ENCODE data around the gene DFFB. TPM values are rescaled to one million over a fixed set of nuclear protein-coding genes. Genes with fewer than 3 reads are reported as not detected.

The DFFB gene
- total and polyA plus RNA-seq, 9 of the 15 experiments (the other 6 are each of a cell fraction or from before 2014, with no cell fraction given): 2.3 to 15.8 (median 11.5) TPM

- TF ChIP-seq NCOA1 (IDR thresholded peaks at IDR 0.05; ENCODE audit: low read depth): no peak
- no peak for TF ChIP-seq RBM14 (IDR thresholded peaks at IDR 0.05; ENCODE audit: borderline replicate concordance, insufficient read depth, low read depth, low read length)
- TF ChIP-seq, protein P1, sequence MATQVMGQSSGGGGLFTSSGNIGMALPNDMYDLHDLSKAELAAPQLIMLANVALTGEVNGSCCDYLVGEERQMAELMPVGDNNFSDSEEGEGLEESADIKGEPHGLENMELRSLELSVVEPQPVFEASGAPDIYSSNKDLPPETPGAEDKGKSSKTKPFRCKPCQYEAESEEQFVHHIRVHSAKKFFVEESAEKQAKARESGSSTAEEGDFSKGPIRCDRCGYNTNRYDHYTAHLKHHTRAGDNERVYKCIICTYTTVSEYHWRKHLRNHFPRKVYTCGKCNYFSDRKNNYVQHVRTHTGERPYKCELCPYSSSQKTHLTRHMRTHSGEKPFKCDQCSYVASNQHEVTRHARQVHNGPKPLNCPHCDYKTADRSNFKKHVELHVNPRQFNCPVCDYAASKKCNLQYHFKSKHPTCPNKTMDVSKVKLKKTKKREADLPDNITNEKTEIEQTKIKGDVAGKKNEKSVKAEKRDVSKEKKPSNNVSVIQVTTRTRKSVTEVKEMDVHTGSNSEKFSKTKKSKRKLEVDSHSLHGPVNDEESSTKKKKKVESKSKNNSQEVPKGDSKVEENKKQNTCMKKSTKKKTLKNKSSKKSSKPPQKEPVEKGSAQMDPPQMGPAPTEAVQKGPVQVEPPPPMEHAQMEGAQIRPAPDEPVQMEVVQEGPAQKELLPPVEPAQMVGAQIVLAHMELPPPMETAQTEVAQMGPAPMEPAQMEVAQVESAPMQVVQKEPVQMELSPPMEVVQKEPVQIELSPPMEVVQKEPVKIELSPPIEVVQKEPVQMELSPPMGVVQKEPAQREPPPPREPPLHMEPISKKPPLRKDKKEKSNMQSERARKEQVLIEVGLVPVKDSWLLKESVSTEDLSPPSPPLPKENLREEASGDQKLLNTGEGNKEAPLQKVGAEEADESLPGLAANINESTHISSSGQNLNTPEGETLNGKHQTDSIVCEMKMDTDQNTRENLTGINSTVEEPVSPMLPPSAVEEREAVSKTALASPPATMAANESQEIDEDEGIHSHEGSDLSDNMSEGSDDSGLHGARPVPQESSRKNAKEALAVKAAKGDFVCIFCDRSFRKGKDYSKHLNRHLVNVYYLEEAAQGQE (IDR thresholded peaks at IDR 0.05; ENCODE audit: borderline replicate concordance): peak; percentile 33
- TF ChIP-seq, protein P1 (CRISPR knock-in tag; IDR thresholded peaks at IDR 0.05; ENCODE audit: low read depth): peak; percentile 12; the same call in 1 of the 2 replicates
- no peak for TF ChIP-seq NEUROD1 (IDR thresholded peaks at IDR 0.05; ENCODE audit: borderline replicate concordance, low read depth, low read length, partially characterized antibody)
- TF ChIP-seq LARP7 (IDR thresholded peaks at IDR 0.05): no peak
- TF ChIP-seq YBX1 (IDR thresholded peaks at IDR 0.05): no peak
- peak; percentile 88 for TF ChIP-seq MEF2D (tag; conservative IDR thresholded peaks at IDR 0.05; ENCODE audit: low read depth)
- peak; percentile 92 for TF ChIP-seq CREM (IDR thresholded peaks at IDR 0.05; ENCODE audit: low read depth)
- no peak for TF ChIP-seq PHB (CRISPR knock-in tag; IDR thresholded peaks at IDR 0.05)
- TF ChIP-seq GTF2B (IDR thresholded peaks at IDR 0.05; ENCODE audit: extremely low read depth, insufficient read length): no peak
- TF ChIP-seq HDGF (IDR thresholded peaks at IDR 0.05): no peak
- no peak for TF ChIP-seq HDAC6 (IDR thresholded peaks at IDR 0.05; ENCODE audit: low read depth, low read length)
- no peak for TF ChIP-seq SMARCC2 (IDR thresholded peaks at IDR 0.05; ENCODE audit: low read depth)
- TF ChIP-seq FIP1L1 (IDR thresholded peaks at IDR 0.05; ENCODE audit: low read depth, low read length, poor library complexity, severe bottlenecking): peak; percentile 44
- TF ChIP-seq ZNF778 (CRISPR knock-in tag; IDR thresholded peaks at IDR 0.05): no peak
- no peak for TF ChIP-seq HDAC1 (IDR thresholded peaks at IDR 0.05)
- TF ChIP-seq SNIP1 (IDR thresholded peaks at IDR 0.05; ENCODE audit: low read depth): no peak
- peak; percentile 98 for TF ChIP-seq MYBL2 (IDR thresholded peaks at IDR 0.05; ENCODE audit: low read depth)
- TF ChIP-seq MYBL2 (CRISPR knock-in tag; IDR thresholded peaks at IDR 0.05; ENCODE audit: borderline replicate concordance): no peak
- no peak for TF ChIP-seq ETS2 (tag; IDR thresholded peaks at IDR 0.05; ENCODE audit: borderline replicate concordance, poor library complexity, severe bottlenecking)
- peak; percentile 75; the same call in 1 of the 2 replicates for TF ChIP-seq PTTG1 (tag; IDR thresholded peaks at IDR 0.05; ENCODE audit: low read depth)
These were observed 43.1 kb downstream of the DFFB start, which contains the start of gene C1orf174 (continued) for GRCh38 chr1:3900150-3900968.

Measured in K562 (cell line).